M059J (cell line): ENCODE data around the gene PGP. TPM values are rescaled to one million over a fixed set of nuclear protein-coding genes. Genes with fewer than 3 reads are reported as not detected.

Source experiments
- DNase-seq: peaks from one replicate; pipeline ENCODE4 v3.0.0-alpha.2; 2012; ENCODE audit warnings: low read depth
- total RNA-seq: library from RNA; depleted of rRNA; stranded (reverse); fragments of >200 nt; shearing (Covaris generic); gene quantifications from 2 replicates; pipeline ENCODE4 v1.2.3, GENCODE V29; 2014

Gene PGP
- total RNA-seq, 1 experiment from 2014 or later, result 32.7 TPM

GRCh38 chr16:2237493-2238149 lies 23.0 kb upstream of the PGP start:
- DNase-seq, result no peak

- no peak for DNase-seq
These were observed 22.5 kb upstream of the PGP start for GRCh38 chr16:2237102-2237482.

- peak; percentile 30 for DNase-seq
These were observed 21.9 kb upstream of the PGP start, which contains the start of gene DNASE1L2 for GRCh38 chr16:2236337-2237101. Gene DNASE1L2 (plus strand): TSS chr16:2236444. CDS start chr16:2236817, 373 bp downstream.

DNA sequence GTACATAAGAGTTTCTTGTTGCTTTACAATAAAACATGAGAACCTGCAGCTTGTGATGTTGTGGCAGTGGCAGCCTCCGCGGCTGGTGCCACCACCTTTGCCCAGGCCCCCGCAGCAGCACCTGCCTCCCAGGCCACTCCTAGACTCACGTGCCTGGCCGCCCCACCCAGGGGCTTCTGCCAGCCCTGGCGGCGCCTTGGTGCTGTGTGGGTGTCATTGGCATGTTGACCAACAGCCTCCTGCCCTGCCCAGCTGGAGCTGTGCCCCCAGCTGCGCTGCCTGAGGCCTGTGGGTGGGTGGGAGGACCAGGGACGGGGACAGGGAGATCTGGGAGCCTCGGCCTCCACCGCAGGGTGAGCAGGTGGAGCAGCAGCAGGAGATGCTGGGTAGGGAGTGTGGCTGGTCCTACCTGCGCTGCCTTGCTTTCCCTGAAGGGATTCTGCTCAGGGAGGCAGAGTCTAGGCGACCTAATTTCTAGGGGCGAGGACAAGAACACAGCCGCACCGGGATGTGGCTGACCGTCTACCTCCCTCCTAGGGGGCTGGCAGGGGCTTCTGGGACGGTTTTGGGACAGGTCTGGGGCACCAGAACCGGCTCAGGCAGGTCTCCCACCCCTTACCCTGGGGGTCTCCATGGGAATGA lies 21.2 kb upstream of the PGP start:
- no peak for DNase-seq

- DNase-seq, result no peak
These were observed 20.6 kb upstream of the PGP start for GRCh38 chr16:2235234-2235651.

DNA sequence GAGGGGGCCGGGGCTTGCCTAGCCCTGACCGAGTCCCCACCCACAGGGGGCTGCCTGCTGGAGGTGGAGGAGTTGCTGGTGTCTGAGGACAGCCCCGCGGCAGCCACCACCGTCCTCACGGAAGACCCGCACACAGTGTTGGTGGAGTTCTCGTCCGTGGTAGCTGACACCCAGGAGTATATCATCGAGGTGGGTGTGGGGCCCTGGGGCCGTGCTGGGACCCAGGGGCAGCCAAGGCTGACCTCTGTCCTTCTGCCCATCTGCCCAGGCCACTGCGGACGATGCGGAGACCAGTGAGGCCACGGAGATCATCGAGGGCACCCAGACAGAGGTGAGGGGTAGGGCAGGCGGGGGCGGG lies 20.2 kb upstream of the PGP start:
- no peak for DNase-seq

GRCh38 chr16:2233872-2234812 lies 19.5 kb upstream of the PGP start:
- no peak for DNase-seq

- no peak for DNase-seq
These were observed 18.6 kb upstream of the PGP start for GRCh38 chr16:2233046-2233775.

DNA sequence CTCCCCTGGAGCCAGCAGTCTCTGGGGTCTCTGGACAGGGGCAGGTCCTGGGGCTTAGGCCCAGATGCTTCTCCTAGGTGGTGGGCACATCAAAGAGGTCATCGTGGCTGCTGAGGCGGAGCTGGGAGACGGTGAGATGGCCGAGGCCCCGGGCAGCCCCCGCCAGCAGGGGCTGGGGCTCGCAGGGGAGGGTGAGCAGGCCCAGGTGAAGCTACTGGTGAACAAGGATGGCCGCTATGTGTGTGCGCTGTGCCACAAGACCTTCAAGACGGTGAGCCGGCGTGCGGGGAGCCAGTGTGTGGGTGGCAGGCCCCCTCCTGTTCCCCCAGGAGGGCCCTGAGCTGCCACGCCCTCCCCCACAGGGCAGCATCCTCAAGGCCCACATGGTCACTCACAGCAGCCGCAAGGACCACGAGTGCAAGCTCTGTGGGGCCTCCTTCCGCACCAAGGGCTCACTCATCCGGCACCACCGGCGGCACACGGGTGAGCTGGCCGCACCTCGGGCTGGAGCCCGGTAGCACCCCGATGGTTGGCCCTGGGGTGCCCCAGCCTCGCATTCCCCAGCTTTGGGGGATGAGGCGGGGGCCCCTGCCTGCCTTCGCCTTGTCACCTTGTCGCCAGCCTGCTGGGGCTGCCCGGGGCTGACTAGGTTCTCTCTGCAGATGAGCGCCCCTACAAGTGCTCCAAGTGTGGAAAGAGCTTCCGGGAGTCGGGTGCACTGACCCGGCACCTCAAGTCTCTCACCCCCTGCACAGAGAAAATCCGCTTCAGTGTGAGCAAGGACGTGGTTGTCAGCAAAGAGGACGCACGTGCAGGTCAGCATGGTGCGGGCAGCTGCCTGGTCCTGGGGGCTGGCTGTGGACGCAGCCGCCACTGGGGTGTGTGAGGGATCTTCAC lies 17.7 kb upstream of the PGP start:
- DNase-seq, result no peak

- DNase-seq, result no peak
These were observed 16.6 kb upstream of the PGP start for GRCh38 chr16:2231016-2231931.

- DNase-seq, result no peak
These were observed 15.7 kb upstream of the PGP start for GRCh38 chr16:2230376-2230775.

- DNase-seq, result no peak
These were observed 15.1 kb upstream of the PGP start for GRCh38 chr16:2229632-2230250.

GRCh38 chr16:2229091-2229490 lies 14.5 kb upstream of the PGP start:
- no peak for DNase-seq

DNA sequence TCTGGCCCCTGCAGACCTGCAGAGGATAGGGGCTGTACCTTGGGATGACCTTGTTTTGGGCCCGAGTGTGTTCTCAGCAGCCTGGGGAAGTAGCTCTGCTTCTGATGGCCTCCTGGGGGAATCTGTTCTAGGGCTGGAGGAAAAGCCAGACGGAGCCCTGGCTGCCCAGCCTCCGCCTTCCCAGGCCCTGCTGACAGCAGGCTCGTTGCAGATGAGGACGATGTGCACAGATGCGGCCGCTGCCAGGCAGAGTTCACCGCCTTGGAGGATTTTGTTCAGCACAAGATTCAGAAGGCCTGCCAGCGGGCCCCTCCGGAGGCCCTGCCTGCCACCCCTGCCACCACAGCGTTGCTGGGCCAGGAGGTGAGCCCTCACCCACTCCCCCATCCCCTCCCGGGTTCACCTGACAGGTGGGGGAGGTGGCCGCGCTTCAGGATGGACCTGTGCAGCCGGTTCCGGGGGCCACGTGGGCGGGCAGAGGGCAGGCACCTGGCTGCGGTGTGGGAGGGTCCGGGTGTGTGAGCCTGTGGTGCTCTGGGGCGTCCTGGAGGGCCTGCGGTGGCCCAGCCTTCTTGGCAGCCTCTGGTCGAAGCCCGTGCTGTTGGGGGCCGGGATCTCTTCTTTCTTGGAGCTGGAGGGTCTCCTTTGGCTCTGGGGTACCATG lies 13.7 kb upstream of the PGP start:
- no peak for DNase-seq

- no peak for DNase-seq
These were observed 12.3 kb upstream of the PGP start for GRCh38 chr16:2226918-2227317.

DNA sequence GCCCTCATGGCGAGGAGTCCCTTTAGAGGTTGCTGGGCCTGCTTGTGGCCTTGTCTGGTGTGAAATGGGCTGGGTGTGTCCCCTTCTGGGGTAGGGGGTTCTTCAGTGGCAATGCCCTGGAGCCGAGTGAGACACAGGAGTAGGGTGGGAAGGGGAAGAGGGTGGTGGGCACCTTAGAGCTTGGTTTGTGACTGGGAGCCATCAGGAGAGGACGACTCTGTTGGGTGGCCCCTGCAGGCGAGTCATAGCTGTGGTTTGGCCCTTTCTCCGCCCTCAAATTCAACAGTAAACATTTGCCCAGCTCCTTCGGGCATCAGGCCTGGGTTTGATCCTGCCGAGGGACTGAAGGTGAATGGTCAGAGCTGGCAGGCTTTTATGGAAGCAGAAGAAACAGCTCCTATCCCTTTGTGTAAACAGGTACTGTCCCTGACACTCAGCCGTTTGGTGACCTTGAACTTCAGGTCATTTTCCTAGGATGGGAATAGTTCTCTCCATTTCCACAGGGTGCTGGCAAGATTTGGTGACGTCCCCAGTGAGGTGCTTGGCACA lies 11.7 kb upstream of the PGP start:
- peak; percentile 73 for DNase-seq

- DNase-seq, result peak; percentile 59
These were observed 9.4 kb upstream of the PGP start for GRCh38 chr16:2223942-2224486.
